Left kidney (tissue), 8 donors: ENCODE results near the gene VTN. TPM values are rescaled to one million over a fixed set of nuclear protein-coding genes. Genes with fewer than 3 reads are reported as not detected.

ENCODE experiments used
- DNase-seq: peaks from one replicate; pipeline ENCODE4 v3.0.0-alpha.2; 2013
- long read RNA-seq, 8 donors: transcript quantifications; one replicate each; lab custom pipeline, GENCODE V29; 2026
- polyA plus RNA-seq: library from polyadenylated mRNA; unstranded; fragments of 120-200 nt; gene quantifications from one replicate; pipeline ENCODE4 v1.2.1, GENCODE V29; 2013; ENCODE audit not compliant: insufficient read length

Gene VTN
- 20.5 TPM for polyA plus RNA-seq
- long read RNA-seq, donor 1, transcript VTN-201 (8 exons, 2,149 nt), result major isoform, 10 of 10 reads
- long read RNA-seq, donor 1, partial matches to known transcripts, result 0 of 10 reads
- long read RNA-seq, donor 1, other reads (novel, unspliced or antisense), result 0 of 10 reads
- long read RNA-seq, donor 2, partial matches to known transcripts, result 0 of 2 reads
- long read RNA-seq, donor 2, other reads (novel, unspliced or antisense), result 0 of 2 reads
- long read RNA-seq, donor 3, transcript VTN-201 (8 exons, 2,149 nt), result major isoform, 8 of 23 reads
- long read RNA-seq, donor 3, partial matches to known transcripts, result 13 of 23 reads
- long read RNA-seq, donor 3, other reads (novel, unspliced or antisense), result 0 of 23 reads
- long read RNA-seq, donor 4, partial matches to known transcripts, result 0 of 1 reads
- long read RNA-seq, donor 4, other reads (novel, unspliced or antisense), result 0 of 1 reads
- long read RNA-seq, donor 5, transcript VTN-201 (8 exons, 2,149 nt), result major isoform, 9 of 15 reads
- long read RNA-seq, donor 5, partial matches to known transcripts, result 6 of 15 reads
- long read RNA-seq, donor 5, other reads (novel, unspliced or antisense), result 0 of 15 reads
- long read RNA-seq, donor 6, transcript VTN-201 (8 exons, 2,149 nt), result major isoform, 7 of 13 reads
- long read RNA-seq, donor 6, partial matches to known transcripts, result 5 of 13 reads
- long read RNA-seq, donor 6, other reads (novel, unspliced or antisense), result 0 of 13 reads
- long read RNA-seq, donor 7, transcript VTN-201 (8 exons, 2,149 nt), result major isoform, 9 of 14 reads
- long read RNA-seq, donor 7, partial matches to known transcripts, result 5 of 14 reads
- long read RNA-seq, donor 7, other reads (novel, unspliced or antisense), result 0 of 14 reads
- long read RNA-seq, donor 8, partial matches to known transcripts, result 0 of 4 reads
- long read RNA-seq, donor 8, other reads (novel, unspliced or antisense), result 0 of 4 reads

GRCh38 chr17:28370035-28370743, at the start of gene VTN:
VTN (minus strand) TSS chr17:28370307; CDS start chr17:28370203, 104 bp downstream.
- no peak for DNase-seq

GRCh38 chr17:28416703-28417311, 46.7 kb upstream of the VTN start:
- no peak for DNase-seq

- DNase-seq, result no peak
Measured at GRCh38 chr17:28415886-28416285, 45.8 kb upstream of the VTN start.

- no peak for DNase-seq
Measured at GRCh38 chr17:28413804-28414203, 43.7 kb upstream of the VTN start.

- DNase-seq, result no peak
Measured at GRCh38 chr17:28412099-28412498, 42.0 kb upstream of the VTN start.

GRCh38 chr17:28407974-28408306, 37.8 kb upstream of the VTN start:
- DNase-seq, result no peak

GRCh38 chr17:28407130-28407973, 37.2 kb upstream of the VTN start:
- no peak for DNase-seq

- no peak for DNase-seq
Measured at GRCh38 chr17:28406473-28406814, 36.3 kb upstream of the VTN start.

- peak; percentile 43 for DNase-seq
Measured at GRCh38 chr17:28405632-28406472, 35.7 kb upstream of the VTN start, which contains the start of gene SLC46A1. SLC46A1 (minus strand) TSS chr17:28406212; CDS start chr17:28406114, 98 bp downstream.

- DNase-seq, result peak; percentile 3
Measured at GRCh38 chr17:28404812-28405570, 34.9 kb upstream of the VTN start.

- no peak for DNase-seq
Measured at GRCh38 chr17:28404461-28404811, 34.3 kb upstream of the VTN start.

GRCh38 chr17:28404007-28404406, 33.9 kb upstream of the VTN start:
- no peak for DNase-seq

- no peak for DNase-seq
Measured at GRCh38 chr17:28402844-28403243, 32.7 kb upstream of the VTN start.

GRCh38 chr17:28402224-28402630, 32.1 kb upstream of the VTN start:
- DNase-seq, result no peak

- DNase-seq, result no peak
Measured at GRCh38 chr17:28399808-28400207, 29.7 kb upstream of the VTN start.

GRCh38 chr17:28398280-28398981, 28.3 kb upstream of the VTN start:
- DNase-seq, result no peak

- no peak for DNase-seq
Measured at GRCh38 chr17:28397687-28398279, 27.7 kb upstream of the VTN start.

- DNase-seq, result no peak
Measured at GRCh38 chr17:28397275-28397674, 27.2 kb upstream of the VTN start.
